ENCODE results near the gene CELA3B. TPM values are rescaled to one million over a fixed set of nuclear protein-coding genes. Genes with fewer than 3 reads are reported as not detected.
A peak's percentile ranks its signal among the peaks of the same experiment; 100 is the strongest.
"Not testable (repeated sequence)": the region's sequence is repeated elsewhere in the genome, so short reads cannot be mapped to it uniquely, and the experiment has no call there.

The CELA3B gene
- total and polyA plus RNA-seq, 5 donors from 2014 or later, result not detected

DNA sequence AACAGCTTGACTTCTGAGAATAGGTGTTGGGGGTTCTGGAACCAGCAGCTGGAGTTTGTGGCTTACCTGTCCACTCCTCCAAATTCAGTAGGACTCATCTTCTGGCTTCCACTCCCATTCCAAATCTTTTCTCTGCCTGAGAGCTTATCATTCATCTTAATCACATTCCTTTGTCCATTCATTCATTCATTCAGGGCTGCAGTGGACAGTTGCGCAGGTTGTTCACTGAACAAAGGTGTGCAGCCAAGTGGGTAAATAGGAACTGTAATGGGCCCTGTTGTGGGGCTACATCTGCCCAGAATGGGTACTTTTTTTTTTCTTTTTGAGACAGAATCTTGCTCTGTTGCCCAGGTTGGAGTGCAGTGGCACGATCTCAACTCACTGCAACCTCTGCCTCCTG, 36.3 kb upstream of the CELA3B start:
- H3K27me3 Mint-ChIP-seq, result peaks cover 19% of the 10 kb centered on the region
- DNase-seq, result no peak
- no peak overlapping the region for H3K27ac ChIP-seq (ENCODE audit: insufficient read depth, low read length, poor library complexity, severe bottlenecking)

DNA sequence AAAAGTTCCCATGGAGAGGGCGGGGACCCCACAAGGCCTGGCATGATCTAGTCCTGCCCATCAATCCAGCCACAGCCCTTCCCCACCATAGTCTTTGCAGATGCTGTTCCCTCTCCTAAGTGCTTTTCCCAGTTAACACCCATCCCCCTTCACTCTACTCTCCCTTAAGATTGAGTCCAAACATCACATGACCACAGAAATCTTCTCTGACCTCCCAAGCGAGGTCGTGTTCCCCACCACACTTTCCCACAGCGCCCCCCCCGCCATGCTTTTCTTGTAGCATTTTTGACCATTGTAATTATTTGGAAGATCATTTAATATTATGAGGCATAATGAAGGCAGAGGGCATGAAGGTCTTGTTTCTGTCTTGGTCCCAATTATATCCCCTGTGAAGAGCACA, 35.5 kb upstream of the CELA3B start:
- H3K27ac Mint-ChIP-seq, result peak overlapping the region in 2 of 3 donors; percentile 21 to 82
- H3K4me3 Mint-ChIP-seq, result no peak overlapping the region
- H3K27ac ChIP-seq (ENCODE audit: insufficient read depth, low read length, poor library complexity, severe bottlenecking), result no peak overlapping the region
- peaks cover 0 to 15% (median 6%) of the 10 kb centered on the region in 4 donors for H3K4me1 Mint-ChIP-seq
- H3K9me3 Mint-ChIP-seq, result peaks cover 0 to 2% (median 0%) of the 10 kb centered on the region in 7 donors
- H3K27me3 Mint-ChIP-seq, result peaks cover 16% of the 10 kb centered on the region
- no peak for DNase-seq
- H3K9me3 ChIP-seq (ENCODE audit: control insufficient read depth in 2 of 2, low read length in 2 of 2), result no peaks in the 10 kb centered on the region
- peaks cover 10% of the 10 kb centered on the region for H3K4me1 ChIP-seq (ENCODE audit: control insufficient read depth, insufficient read depth, low read length, poor library complexity, severe bottlenecking)
- no peak overlapping the region for H3K4me3 ChIP-seq (ENCODE audit: low read depth, low read length)
- peaks cover 2% of the 10 kb centered on the region for H3K27me3 ChIP-seq (ENCODE audit: control insufficient read depth, insufficient read depth, low read length)
- no peak for ATAC-seq (ENCODE audit: low read depth in 2 of 2)
- H3K36me3 Mint-ChIP-seq, result peaks cover 4% of the 10 kb centered on the region
- no peaks in the 10 kb centered on the region for H3K36me3 ChIP-seq (ENCODE audit: control insufficient read depth, insufficient read depth, low read length)

More for the DNA sequence above, 36.3 kb upstream of the CELA3B start:
- Mint-ChIP-seq H3K4me3 (peak overlapping the region in 1 of 4 donors; percentile 35), H3K9me3 (peaks cover 0 to 2% (median 0%) of the 10 kb centered on the region in 7 donors), H3K4me1 (peaks cover 0 to 17% (median 6%) of the 10 kb centered on the region in 4 donors), H3K36me3 (peaks cover 4% of the 10 kb centered on the region), H3K27ac (no peak overlapping the region)
- Histone ChIP-seq H3K36me3 (ENCODE audit: control insufficient read depth, insufficient read depth, low read length) (no peaks in the 10 kb centered on the region), H3K27me3 (ENCODE audit: control insufficient read depth, insufficient read depth, low read length) (peaks cover 2% of the 10 kb centered on the region), H3K4me1 (ENCODE audit: control insufficient read depth, insufficient read depth, low read length, poor library complexity, severe bottlenecking) (peaks cover 10% of the 10 kb centered on the region), H3K4me3 (ENCODE audit: low read depth, low read length) (no peak overlapping the region), H3K9me3 (ENCODE audit: control insufficient read depth in 2 of 2, low read length in 2 of 2) (no peaks in the 10 kb centered on the region)
- no peak for ATAC-seq (ENCODE audit: low read depth in 2 of 2)

DNA sequence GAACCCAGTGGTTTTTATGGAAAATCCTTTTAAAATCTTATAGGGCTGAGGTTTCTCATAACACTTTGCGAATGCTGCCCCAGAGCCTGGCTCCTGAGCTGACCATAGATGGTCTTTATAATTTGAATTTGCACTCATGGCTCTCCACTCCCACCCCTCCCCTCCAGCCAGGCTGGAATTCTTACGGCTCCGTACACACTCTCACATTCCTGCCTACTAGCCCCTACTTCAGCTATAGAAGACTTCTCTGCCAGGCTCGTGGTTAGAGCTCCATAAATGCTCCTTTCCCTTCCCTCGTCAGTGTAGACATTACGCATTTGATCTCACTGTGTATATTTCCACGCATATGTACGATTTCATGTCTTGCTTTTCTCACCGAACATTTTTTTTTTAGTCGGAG, 34.4 kb upstream of the CELA3B start:
- DNase-seq (no peak), ATAC-seq (ENCODE audit: low read depth in 2 of 2) (no peak)
- peaks cover 2% of the 10 kb centered on the region for H3K27me3 ChIP-seq (ENCODE audit: control insufficient read depth, insufficient read depth, low read length)
- no peaks in the 10 kb centered on the region for H3K36me3 ChIP-seq (ENCODE audit: control insufficient read depth, insufficient read depth, low read length)
- Mint-ChIP-seq H3K36me3 (peaks cover 4% of the 10 kb centered on the region), H3K4me1 (peaks cover 0 to 15% (median 5%) of the 10 kb centered on the region in 4 donors), H3K4me3 (no peak overlapping the region), H3K27me3 (peaks cover 16% of the 10 kb centered on the region), H3K9me3 (peaks cover 0 to 2% (median 0%) of the 10 kb centered on the region in 7 donors), H3K27ac (no peak overlapping the region)
- H3K4me3 ChIP-seq (ENCODE audit: low read depth, low read length), result no peak overlapping the region
- no peak overlapping the region for H3K27ac ChIP-seq (ENCODE audit: insufficient read depth, low read length, poor library complexity, severe bottlenecking)
- peaks cover 4% of the 10 kb centered on the region for H3K4me1 ChIP-seq (ENCODE audit: control insufficient read depth, insufficient read depth, low read length, poor library complexity, severe bottlenecking)
- H3K9me3 ChIP-seq (ENCODE audit: control insufficient read depth in 2 of 2, low read length in 2 of 2), result no peaks in the 10 kb centered on the region

- not testable (repeated sequence) for H3K27ac Mint-ChIP-seq; H3K27ac ChIP-seq (ENCODE audit: insufficient read depth, low read length, poor library complexity, severe bottlenecking); ATAC-seq (ENCODE audit: low read depth in 2 of 2)
These were observed 33.7 kb upstream of the CELA3B start for GRCh38 chr1:21942959-21943640.

GRCh38 chr1:21944733-21945073, 32.1 kb upstream of the CELA3B start:
- Mint-ChIP-seq H3K36me3 (no peaks in the 10 kb centered on the region), H3K27me3 (no peaks in the 10 kb centered on the region), H3K27ac (no peak overlapping the region), H3K9me3 (peaks cover 0 to 2% (median 0%) of the 10 kb centered on the region in 7 donors), H3K4me3 (no peak overlapping the region), H3K4me1 (peaks cover 0 to 5% (median 0%) of the 10 kb centered on the region in 4 donors)
- H3K27ac ChIP-seq (ENCODE audit: insufficient read depth, low read length, poor library complexity, severe bottlenecking), result no peak overlapping the region
- H3K4me1 ChIP-seq (ENCODE audit: control insufficient read depth, insufficient read depth, low read length, poor library complexity, severe bottlenecking), result no peaks in the 10 kb centered on the region
- no peaks in the 10 kb centered on the region for H3K36me3 ChIP-seq (ENCODE audit: control insufficient read depth, insufficient read depth, low read length)
- H3K9me3 ChIP-seq (ENCODE audit: control insufficient read depth in 2 of 2, low read length in 2 of 2), result no peaks in the 10 kb centered on the region
- no peak for ATAC-seq (ENCODE audit: low read depth in 2 of 2)
- no peak overlapping the region for H3K4me3 ChIP-seq (ENCODE audit: low read depth, low read length)
- DNase-seq, result no peak
- H3K27me3 ChIP-seq (ENCODE audit: control insufficient read depth, insufficient read depth, low read length), result peaks cover 2% of the 10 kb centered on the region

More at GRCh38 chr1:21942959-21943640, 33.7 kb upstream of the CELA3B start:
- not testable (repeated sequence) for H3K9me3 ChIP-seq (ENCODE audit: control insufficient read depth in 2 of 2, low read length in 2 of 2); DNase-seq; H3K4me1 ChIP-seq (ENCODE audit: control insufficient read depth, insufficient read depth, low read length, poor library complexity, severe bottlenecking); H3K36me3 ChIP-seq (ENCODE audit: control insufficient read depth, insufficient read depth, low read length); H3K4me3 ChIP-seq (ENCODE audit: low read depth, low read length); H3K4me1 Mint-ChIP-seq; H3K4me3 Mint-ChIP-seq; H3K9me3 Mint-ChIP-seq; H3K36me3 Mint-ChIP-seq; H3K27me3 ChIP-seq (ENCODE audit: control insufficient read depth, insufficient read depth, low read length)
- peaks cover 12% of the 10 kb centered on the region for H3K27me3 Mint-ChIP-seq

DNA sequence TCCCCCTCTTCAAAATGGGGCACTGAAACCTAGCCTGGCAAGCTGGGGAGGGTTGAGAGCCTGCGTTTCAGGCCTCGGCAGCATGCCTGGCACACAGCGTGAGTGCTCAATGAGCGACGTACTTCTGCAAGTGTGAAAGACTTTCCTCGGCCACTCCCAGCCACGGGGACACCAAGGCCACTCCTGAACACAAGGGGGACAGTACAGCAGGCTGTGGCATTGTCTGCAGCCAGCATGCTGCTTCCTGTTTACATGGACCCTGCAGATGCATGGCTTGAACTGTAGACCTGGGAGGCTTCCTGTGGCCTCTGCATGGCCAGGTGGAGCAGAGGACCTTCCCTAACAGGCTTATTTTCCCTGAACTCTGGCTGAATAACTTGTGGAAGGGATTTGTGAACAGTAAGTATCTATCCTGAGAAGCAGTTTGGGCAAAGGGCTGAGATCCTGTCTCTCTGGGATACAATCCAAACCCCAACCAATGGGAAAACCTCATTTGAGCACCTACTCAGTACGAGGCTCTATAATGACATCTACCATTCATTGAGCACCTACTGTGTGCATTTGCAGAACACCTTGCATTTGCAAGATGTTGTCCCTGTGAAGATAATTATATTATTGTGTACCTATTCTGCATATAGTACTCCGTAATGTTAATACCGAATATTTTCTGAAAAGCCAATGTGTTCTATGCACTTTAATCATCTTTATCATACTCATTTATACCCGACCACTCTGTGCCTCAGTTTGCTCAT, 29.8 kb upstream of the CELA3B start:
- H3K4me1 ChIP-seq (ENCODE audit: control insufficient read depth, insufficient read depth, low read length, poor library complexity, severe bottlenecking), result no peaks in the 10 kb centered on the region
- H3K9me3 ChIP-seq (ENCODE audit: control insufficient read depth in 2 of 2, low read length in 2 of 2), result no peaks in the 10 kb centered on the region
- H3K27ac ChIP-seq (ENCODE audit: insufficient read depth, low read length, poor library complexity, severe bottlenecking), result no peak overlapping the region
- Mint-ChIP-seq H3K9me3 (peaks cover 0 to 2% (median 0%) of the 10 kb centered on the region in 7 donors), H3K4me1 (peaks cover 0 to 5% (median 0%) of the 10 kb centered on the region in 4 donors), H3K27me3 (no peaks in the 10 kb centered on the region), H3K27ac (peak overlapping the region in 1 of 3 donors; percentile 38), H3K4me3 (no peak overlapping the region), H3K36me3 (no peaks in the 10 kb centered on the region)
- DNase-seq (no peak), ATAC-seq (ENCODE audit: low read depth in 2 of 2) (no peak)
- no peaks in the 10 kb centered on the region for H3K36me3 ChIP-seq (ENCODE audit: control insufficient read depth, insufficient read depth, low read length)
- H3K4me3 ChIP-seq (ENCODE audit: low read depth, low read length), result no peak overlapping the region
- H3K27me3 ChIP-seq (ENCODE audit: control insufficient read depth, insufficient read depth, low read length), result no peaks in the 10 kb centered on the region

- no peak for DNase-seq
- Mint-ChIP-seq H3K27me3 (no peaks in the 10 kb centered on the region), H3K4me3 (no peak overlapping the region), H3K27ac (peak overlapping the region in 1 of 3 donors; percentile 42), H3K4me1 (peaks cover 0 to 10% (median 4%) of the 10 kb centered on the region in 4 donors), H3K36me3 (peaks cover 3% of the 10 kb centered on the region), H3K9me3 (peaks cover 0 to 2% (median 0%) of the 10 kb centered on the region in 7 donors)
- Histone ChIP-seq H3K36me3 (ENCODE audit: control insufficient read depth, insufficient read depth, low read length) (no peaks in the 10 kb centered on the region), H3K27me3 (ENCODE audit: control insufficient read depth, insufficient read depth, low read length) (no peaks in the 10 kb centered on the region), H3K4me3 (ENCODE audit: low read depth, low read length) (no peak overlapping the region), H3K9me3 (ENCODE audit: control insufficient read depth in 2 of 2, low read length in 2 of 2) (no peaks in the 10 kb centered on the region), H3K4me1 (ENCODE audit: control insufficient read depth, insufficient read depth, low read length, poor library complexity, severe bottlenecking) (peaks cover 5% of the 10 kb centered on the region), H3K27ac (ENCODE audit: insufficient read depth, low read length, poor library complexity, severe bottlenecking) (no peak overlapping the region)
- ATAC-seq (ENCODE audit: low read depth in 2 of 2), result no peak
These were observed 26.1 kb upstream of the CELA3B start for GRCh38 chr1:21950734-21951133.
